HG03575 (cell line): ENCODE data around the gene ANKHD1.

ENCODE experiments used
- ATAC-seq: cut with Tn5 transposase; IDR thresholded peaks from one replicate; pipeline ENCODE4 v1.9.1; 2021; ENCODE audit not compliant: unreplicated experiment, insufficient number of reproducible peaks, low FRiP score; ENCODE audit errors: extremely low read depth

ANKHD1 gene, protein sequence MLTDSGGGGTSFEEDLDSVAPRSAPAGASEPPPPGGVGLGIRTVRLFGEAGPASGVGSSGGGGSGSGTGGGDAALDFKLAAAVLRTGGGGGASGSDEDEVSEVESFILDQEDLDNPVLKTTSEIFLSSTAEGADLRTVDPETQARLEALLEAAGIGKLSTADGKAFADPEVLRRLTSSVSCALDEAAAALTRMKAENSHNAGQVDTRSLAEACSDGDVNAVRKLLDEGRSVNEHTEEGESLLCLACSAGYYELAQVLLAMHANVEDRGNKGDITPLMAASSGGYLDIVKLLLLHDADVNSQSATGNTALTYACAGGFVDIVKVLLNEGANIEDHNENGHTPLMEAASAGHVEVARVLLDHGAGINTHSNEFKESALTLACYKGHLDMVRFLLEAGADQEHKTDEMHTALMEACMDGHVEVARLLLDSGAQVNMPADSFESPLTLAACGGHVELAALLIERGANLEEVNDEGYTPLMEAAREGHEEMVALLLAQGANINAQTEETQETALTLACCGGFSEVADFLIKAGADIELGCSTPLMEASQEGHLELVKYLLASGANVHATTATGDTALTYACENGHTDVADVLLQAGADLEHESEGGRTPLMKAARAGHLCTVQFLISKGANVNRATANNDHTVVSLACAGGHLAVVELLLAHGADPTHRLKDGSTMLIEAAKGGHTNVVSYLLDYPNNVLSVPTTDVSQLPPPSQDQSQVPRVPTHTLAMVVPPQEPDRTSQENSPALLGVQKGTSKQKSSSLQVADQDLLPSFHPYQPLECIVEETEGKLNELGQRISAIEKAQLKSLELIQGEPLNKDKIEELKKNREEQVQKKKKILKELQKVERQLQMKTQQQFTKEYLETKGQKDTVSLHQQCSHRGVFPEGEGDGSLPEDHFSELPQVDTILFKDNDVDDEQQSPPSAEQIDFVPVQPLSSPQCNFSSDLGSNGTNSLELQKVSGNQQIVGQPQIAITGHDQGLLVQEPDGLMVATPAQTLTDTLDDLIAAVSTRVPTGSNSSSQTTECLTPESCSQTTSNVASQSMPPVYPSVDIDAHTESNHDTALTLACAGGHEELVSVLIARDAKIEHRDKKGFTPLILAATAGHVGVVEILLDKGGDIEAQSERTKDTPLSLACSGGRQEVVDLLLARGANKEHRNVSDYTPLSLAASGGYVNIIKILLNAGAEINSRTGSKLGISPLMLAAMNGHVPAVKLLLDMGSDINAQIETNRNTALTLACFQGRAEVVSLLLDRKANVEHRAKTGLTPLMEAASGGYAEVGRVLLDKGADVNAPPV (N-terminal part only)

DNA sequence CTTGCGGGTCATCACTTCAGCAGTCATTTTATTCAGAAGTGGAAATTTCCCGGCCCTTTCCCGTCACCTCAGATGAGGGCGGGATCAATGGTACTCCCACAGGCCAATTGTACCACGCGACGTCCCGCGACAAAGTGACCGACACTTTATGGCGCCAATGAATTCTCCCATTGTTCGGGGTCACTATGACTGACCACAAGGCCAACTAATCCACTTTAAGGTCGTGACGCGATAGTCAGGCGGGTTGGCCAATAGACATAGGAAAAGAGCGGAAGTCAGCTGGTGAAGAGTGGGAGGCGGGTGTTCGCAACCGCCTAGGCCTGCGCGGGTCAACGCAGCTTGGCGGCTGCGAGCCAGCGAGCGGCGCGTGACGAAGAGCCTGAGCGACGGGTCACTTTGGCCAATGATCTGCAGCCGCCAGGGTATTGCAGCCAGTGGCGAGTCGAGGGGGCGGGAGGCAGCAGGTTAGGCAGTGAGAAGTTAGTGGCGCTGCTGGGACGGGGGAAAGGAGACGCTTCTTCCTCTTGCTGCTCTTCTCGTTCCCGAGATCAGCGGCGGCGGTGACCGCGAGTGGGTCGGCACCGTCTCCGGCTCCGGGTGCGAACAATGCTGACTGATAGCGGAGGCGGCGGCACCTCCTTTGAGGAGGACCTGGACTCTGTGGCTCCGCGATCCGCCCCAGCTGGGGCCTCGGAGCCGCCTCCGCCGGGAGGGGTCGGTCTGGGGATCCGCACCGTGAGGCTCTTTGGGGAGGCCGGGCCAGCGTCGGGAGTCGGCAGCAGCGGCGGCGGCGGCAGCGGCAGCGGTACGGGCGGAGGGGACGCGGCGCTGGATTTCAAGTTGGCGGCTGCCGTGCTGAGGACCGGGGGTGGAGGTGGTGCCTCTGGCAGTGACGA lies at the start of gene ANKHD1:
Gene ANKHD1, plus strand, starts transcription at position 472 of the 896 bp plus-strand sequence. Its CDS starts 135 bp downstream, at position 607.
- ATAC-seq: peak; percentile 73

DNA sequence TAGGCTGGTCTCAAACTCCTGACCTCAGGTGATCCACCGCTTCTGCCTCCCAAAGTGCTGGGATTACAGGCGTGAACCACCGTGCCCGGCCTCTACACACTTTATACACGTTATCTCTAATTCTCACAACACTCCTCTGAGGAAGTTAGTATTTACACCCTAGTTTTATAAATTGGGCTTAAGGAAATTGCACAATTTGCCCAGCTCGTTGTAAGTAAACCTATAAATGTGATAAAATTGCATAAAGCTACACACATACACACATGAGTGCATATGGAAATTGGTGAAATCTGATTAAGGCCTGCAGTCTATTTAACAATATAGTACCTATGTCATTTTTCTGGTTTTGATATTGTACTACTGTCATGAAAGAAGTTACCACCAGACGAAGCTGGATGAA lies 46.1 kb upstream of the ANKHD1 start:
- no peak for ATAC-seq

DNA sequence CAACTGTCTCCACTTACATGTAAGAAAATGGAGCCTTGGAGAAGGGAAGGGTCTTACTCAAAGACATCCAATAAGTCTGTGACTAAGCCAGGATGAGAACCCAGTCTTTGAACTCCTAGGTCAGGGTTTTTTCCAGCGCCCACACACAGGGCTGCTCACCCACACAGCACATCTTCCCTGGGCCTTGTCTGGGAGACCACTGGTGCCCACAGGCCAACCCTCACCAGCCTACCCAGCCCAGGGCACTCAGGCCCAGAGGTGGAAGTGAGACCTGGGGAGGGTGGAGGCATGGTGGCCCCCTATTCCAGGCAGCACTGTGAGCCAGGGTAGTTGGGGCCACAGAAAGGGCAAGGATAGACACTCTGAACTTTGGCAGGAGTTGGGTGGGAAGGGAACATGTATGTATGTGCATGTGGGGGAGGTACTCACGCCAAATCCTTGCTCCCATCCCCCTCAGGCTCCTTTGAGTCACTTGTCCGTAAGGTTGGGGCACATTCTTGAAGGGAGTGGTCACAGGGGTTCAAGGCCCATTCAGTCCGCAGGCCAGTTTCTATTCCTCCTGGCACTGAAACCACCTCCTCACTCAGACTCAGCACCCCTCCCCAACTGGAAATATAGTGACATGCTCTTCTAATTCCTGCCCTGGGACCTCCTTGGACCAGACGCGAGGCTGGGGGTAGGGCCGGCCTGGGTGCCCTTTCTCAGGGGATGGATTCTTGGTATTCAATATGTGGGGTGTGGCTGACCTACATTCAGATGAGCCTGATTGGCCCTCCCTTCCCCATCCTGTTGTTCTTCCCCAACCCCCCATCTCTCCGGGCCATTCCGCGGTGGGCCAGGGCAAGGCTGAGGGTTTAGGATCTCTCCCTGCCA lies 44.5 kb upstream of the ANKHD1 start:
- ATAC-seq: no peak

DNA sequence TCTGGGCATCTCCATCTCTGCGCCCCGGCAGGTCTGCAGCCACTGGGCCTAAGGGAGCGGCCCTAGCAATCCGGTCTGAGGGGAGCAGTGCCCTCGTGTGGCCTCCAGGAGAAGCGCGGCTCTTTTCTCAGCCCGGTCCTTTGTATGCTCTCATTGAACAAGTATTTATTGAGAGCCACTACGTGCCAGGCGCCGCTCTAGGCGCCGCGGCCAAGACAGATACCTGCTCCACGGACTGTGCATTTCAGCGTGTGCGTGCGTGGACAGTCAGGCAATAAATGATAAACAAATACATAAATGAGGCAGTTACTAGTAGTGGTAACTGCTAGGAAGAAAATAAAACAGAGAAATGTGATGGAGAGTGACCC lies 43.9 kb upstream of the ANKHD1 start:
- peak; percentile 70 for ATAC-seq

DNA sequence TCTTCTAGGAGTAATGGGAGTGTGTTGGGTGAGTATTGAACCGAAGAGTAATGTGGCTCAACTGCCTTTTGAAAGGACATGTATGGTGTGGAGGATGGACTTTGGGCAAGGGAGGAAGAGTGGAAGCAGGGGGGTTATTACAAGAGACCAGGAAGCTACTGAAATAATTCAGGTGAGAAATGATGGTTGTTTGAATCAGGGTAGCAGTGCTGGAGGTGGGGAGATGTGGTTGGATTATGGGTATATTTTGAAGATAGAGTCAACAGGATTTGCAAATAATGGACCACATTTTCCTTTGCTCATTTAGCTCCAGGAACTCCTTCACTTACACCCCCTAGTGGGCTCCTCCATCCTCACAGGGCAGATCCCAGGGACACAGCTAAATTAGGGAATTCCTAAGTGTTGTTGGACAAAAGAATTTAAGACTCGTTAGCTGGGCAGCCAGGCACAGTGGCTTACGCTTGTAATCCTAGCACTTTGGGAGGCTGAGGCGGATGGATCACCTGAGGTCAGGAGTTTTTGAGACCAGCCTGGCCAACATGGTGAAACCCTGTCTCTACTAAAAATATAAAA lies 42.8 kb upstream of the ANKHD1 start:
- ATAC-seq: no peak

DNA sequence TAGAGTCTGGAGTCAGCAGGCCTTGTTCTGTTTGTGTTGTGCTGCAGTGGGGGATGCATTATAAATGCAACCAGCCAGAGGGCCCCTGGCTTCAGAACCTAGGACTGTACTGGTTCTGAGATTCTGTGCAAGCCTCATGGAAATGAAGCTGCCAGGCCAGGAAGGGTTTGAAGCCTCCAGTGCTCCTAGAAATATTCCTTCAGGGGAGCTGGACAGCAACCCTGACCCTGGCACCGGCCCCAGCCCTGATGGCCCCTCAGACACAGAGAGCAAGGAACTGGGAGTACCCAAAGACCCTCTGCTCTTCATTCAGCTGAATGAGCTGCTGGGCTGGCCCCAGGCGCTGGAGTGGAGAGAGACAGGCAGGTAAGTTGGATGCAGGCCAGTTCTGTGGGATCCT lies 41.5 kb upstream of the ANKHD1 start, which contains the start of gene SLC4A9:
Gene SLC4A9, plus strand, starts transcription at position 94 of the 400 bp plus-strand sequence. Its CDS starts 43 bp downstream, at position 137.
- ATAC-seq: no peak

DNA sequence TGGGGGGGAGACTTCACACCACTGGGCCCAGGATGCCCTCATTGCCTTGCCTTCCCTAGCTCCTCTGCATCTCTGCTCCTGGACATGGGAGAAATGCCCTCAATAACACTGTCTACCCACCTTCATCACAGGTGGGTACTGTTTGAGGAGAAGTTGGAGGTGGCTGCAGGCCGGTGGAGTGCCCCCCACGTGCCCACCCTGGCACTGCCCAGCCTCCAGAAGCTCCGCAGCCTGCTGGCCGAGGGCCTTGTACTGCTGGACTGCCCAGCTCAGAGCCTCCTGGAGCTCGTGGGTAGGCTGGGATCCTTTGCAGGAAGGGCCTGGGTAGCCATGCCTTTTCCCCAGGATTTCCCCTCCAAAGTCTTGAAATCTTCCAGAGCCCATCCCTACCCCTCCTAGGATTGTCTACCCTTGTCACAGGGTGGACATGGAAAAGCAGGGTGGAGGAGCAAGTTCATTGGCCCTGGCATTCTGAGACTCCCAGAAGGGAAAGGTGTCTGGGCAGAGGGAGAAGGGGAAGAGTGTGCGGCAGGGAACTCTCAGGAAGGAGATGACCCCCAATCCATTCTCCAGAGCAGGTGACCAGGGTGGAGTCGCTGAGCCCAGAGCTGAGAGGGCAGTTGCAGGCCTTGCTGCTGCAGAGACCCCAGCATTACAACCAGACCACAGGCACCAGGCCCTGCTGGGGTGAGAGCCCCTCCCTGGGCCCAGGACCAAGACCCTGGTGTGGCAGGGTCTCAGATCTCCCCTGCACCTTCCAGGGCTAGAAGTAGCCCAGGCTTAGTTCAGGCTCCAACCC lies 40.8 kb upstream of the ANKHD1 start:
- ATAC-seq: no peak

DNA sequence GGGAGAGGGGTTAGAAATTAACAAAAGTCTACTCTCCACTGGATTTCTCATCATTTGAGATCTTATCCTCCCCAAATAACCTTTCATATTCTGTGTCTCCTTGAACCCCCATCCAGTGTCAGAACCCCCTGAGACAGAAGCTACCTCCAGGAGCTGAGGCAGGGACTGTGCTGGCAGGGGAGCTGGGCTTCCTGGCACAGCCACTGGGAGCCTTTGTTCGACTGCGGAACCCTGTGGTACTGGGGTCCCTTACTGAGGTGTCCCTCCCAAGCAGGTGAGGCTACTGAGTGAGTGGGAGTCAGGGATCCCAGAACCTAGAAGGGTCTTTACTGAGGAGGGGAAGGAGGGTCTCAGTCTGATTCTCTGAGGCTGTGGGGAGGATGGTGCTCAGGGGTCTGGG lies 39.7 kb upstream of the ANKHD1 start:
- no peak for ATAC-seq

DNA sequence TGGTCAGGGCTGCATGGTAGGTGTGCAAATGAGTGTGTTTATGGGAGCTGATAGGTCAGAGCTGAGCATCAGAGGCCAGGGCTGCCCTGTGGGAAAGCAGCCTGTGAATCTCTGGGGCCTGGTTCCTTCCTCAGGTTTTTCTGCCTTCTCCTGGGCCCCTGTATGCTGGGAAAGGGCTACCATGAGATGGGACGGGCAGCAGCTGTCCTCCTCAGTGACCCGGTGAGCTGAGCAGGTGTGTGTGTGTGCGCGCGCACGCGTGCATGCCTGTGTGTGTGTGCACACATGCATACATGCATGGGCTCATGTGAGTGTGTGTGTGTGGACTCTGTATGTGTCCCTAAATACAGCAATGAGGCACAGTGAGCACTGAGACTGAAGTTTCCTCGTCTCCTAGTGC lies 39.3 kb upstream of the ANKHD1 start:
- ATAC-seq: no peak

DNA sequence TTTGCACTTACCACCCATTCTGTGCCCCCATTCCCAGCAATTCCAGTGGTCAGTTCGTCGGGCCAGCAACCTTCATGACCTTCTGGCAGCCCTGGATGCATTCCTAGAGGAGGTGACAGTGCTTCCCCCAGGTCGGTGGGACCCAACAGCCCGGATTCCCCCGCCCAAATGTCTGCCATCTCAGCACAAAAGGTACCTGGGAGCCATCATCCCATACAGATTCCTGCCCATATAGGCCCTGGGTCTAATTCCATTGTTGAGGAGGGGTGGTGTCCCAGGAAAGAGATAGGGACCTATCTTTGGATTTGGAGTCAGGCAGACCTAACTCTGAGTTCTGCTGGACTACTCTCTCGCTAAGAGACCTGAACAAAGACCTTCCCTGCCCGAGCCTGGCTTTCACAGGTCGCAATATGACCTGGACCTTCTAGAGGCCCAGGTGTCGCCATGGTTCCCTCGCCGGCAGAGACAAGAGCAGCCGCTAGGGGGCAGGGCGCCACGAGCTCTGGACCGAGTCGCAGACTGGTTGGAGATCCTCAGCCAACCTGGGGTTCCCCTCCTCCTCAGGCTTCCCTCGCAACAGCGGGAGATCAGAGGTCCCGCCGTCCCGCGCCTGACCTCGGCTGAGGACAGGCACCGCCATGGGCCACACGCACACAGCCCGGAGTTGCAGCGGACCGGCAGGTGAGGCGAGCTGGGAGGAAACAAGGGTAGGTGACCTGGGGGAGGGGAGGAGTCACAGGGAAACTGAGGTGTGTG lies 38.6 kb upstream of the ANKHD1 start:
- ATAC-seq: no peak

DNA sequence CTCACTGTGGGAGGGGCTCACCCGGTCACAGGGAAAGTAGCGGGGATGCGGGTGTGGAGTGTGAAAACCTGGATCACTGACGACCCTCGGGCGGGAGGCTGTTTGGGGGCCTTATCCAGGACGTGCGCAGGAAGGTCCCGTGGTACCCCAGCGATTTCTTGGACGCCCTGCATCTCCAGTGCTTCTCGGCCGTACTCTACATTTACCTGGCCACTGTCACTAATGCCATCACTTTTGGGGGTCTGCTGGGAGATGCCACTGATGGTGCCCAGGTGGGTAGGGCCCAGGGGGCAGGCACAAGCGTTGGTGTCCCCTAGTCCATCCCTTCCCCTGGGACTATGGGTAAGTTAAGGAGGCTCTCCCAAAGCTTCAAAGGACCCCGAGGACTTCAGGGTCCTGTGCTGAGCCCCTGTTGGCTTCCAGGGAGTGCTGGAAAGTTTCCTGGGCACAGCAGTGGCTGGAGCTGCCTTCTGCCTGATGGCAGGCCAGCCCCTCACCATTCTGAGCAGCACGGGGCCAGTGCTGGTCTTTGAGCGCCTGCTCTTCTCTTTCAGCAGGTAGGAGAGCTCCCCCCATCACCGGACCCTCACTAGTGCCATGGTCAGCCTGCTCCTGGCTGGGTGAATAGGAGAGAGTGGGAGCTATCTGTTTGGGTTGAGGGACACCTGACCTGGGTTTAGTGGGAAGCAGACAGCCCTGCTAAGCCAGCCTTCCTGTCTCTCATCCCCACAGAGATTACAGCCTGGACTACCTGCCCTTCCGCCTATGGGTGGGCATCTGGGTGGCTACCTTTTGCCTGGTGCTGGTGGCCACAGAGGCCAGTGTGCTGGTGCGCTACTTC lies 37.8 kb upstream of the ANKHD1 start:
- ATAC-seq: no peak

DNA sequence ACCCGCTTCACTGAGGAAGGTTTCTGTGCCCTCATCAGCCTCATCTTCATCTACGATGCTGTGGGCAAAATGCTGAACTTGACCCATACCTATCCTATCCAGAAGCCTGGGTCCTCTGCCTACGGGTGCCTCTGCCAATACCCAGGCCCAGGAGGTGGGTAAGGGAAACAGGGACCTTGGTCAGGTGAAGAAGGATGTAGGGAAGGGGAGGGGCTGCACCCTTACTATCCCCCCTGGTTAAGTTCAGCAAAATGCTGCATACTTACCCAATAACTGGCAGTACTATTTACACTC lies 37.2 kb upstream of the ANKHD1 start:
- ATAC-seq: no peak

DNA sequence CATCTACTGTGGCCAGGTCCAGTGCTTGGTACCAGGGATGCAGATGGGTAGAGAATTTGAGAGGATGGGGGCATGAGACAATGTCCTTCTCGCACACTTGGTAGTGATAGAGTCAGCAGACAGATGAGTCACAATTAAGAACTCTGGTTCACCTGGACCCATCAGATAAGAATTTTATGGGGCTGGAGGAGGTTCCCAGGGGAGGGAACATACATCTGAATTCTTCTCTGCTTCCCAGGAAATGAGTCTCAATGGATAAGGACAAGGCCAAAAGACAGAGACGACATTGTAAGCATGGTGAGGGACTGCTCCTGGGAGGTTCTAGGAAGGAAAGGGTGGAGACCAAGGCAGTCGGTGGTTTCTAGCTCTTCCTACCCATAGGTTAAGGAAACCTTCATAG lies 36.4 kb upstream of the ANKHD1 start:
- no peak for ATAC-seq

DNA sequence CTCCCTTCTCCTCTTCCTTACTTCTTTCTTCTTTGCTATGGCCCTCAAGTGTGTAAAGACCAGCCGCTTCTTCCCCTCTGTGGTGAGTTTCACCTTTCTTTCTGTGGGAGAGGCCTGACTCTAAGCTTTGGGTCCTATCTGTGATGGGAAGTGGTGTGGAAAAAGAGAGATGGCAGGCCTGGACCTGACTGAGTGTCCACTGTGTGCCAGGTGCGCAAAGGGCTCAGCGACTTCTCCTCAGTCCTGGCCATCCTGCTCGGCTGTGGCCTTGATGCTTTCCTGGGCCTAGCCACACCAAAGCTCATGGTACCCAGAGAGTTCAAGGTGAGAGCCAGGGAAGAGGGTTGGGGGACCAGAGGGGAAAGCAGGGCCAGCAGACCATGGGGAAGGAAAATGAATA lies 35.7 kb upstream of the ANKHD1 start:
- no peak for ATAC-seq

DNA sequence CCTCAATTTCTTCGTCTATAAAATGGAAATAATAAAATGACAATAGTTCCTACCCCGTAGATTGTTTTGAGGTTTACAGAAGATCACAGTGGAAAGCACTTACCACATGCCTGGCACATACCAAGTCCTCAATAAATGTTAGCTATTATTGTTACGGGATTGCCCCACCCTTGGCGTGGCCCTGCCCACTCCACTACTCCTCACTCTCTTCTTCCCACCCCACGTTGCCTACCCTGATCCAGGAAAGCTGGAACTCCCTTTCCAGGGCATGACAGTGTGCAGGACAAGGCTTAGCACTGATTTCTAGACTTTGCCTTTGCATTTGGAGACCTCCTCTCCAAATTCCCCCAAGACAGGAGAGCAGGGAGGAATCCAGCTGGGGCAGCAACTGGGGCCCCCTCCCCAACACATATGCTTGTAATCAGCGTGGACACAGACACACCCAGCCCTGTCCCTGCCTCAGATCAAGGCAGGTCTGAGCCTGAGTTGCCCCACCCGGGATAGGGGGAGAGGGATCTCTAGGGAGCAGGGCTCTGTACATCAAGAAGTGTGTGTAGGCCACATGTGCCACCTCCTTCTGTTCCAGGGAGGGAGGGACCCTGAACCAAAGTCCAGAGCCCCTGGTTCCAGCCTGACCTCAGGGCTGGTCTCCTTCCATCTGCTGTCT lies 34.9 kb upstream of the ANKHD1 start:
- ATAC-seq: no peak
